ENCODE measurements around the gene ADAMTS12.

DNA sequence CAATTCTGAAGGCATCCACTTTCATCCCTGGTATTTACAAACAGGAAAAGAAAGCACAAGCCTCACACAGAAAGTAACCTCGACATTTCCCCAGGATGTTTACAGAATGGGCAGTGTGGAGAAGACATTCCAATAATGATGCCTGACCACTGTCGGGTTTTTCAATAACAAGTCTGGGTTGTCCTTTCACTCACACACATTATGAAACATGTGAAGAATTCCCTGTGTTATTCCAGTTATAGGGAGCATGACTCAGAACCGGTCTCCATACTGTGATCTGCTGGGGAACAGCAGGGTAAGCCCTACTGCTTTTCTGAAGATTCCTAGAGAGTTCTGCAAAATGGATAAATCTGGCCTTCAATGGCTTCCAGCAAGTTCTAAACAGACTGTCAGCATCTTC is 155.3 kb downstream of the ADAMTS12 start:
- TF ChIP-seq, protein P1, sequence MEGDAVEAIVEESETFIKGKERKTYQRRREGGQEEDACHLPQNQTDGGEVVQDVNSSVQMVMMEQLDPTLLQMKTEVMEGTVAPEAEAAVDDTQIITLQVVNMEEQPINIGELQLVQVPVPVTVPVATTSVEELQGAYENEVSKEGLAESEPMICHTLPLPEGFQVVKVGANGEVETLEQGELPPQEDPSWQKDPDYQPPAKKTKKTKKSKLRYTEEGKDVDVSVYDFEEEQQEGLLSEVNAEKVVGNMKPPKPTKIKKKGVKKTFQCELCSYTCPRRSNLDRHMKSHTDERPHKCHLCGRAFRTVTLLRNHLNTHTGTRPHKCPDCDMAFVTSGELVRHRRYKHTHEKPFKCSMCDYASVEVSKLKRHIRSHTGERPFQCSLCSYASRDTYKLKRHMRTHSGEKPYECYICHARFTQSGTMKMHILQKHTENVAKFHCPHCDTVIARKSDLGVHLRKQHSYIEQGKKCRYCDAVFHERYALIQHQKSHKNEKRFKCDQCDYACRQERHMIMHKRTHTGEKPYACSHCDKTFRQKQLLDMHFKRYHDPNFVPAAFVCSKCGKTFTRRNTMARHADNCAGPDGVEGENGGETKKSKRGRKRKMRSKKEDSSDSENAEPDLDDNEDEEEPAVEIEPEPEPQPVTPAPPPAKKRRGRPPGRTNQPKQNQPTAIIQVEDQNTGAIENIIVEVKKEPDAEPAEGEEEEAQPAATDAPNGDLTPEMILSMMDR (IDR thresholded peaks at IDR 0.05), result no peak
- TF ChIP-seq POLR2A (IDR thresholded peaks at IDR 0.05), result no peak

Data from body of pancreas (tissue), 4 donors.